ENCODE measurements around the gene SPAG7.

Gene SPAG7

DNA sequence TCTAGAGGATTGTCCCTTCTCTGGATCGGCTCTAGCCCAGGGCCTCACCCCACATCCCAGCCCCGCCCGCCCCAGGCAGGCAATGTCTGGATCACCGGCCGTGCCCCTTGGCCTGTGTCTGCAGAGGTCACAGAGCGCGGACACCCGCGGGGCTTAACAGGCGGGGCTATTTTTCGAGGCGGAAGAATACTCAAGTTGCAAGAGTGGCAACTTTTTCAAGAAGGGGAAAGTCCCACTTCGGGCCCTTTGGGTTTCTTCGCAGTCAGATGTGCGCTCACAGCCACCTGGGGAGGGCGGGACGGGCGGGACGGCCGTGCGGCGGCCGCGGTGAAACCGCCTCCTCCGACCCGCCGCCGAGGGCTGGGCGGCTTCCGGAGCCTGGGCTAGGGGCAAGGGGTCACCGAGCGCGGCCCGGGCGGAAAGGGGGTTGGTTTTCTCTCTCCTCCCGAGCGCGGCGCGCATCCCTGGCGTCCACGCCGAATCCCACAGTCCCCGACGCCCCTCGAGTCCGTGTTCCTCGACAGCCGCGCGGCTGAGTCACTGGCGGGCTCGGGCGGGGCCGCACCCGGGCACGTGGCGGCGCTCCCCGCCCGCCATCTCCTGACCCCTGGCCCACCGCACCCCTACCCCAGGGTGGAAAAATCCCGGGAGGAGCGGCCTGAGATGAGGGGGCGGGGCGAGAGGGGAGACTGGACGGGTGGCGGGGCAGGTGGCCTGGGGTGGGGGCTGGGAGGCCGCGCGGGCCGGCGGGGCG, 18.1 kb downstream of the SPAG7 start:
- peak; percentile 73 for DNase-seq

DNA sequence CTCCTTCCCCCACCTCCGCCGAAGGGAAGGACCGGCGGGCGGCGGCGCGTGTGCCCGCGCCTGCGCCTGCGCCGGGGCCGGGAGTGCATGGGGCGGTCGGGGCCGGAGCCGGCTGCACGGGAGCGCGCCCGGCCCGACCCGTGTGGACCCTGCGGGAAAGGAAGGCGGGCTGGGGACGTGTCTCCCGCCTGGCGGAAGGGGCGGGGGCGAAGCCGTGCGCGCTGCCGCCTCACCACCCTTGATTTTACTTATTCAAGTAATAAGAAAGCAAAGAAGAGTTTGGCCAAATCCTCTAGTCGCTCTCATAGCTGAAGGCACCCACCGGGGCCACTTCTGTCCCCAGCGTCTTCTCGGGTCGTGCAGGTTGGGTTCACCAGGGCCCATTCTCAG, 18.7 kb downstream of the SPAG7 start:
- peak; percentile 84 for DNase-seq

- peak; percentile 91 for DNase-seq
These were observed 19.3 kb downstream of the SPAG7 start, which contains the start of gene PFN1 for GRCh38 chr17:4948166-4948930. Gene PFN1, minus strand, starts transcription at chr17:4948530. Its CDS starts 136 bp downstream, at chr17:4948394.

- peak; percentile 61 for DNase-seq
These were observed 20.0 kb downstream of the SPAG7 start for GRCh38 chr17:4947411-4948165.

GRCh38 chr17:4947010-4947410, 20.6 kb downstream of the SPAG7 start:
- no peak for DNase-seq

DNA sequence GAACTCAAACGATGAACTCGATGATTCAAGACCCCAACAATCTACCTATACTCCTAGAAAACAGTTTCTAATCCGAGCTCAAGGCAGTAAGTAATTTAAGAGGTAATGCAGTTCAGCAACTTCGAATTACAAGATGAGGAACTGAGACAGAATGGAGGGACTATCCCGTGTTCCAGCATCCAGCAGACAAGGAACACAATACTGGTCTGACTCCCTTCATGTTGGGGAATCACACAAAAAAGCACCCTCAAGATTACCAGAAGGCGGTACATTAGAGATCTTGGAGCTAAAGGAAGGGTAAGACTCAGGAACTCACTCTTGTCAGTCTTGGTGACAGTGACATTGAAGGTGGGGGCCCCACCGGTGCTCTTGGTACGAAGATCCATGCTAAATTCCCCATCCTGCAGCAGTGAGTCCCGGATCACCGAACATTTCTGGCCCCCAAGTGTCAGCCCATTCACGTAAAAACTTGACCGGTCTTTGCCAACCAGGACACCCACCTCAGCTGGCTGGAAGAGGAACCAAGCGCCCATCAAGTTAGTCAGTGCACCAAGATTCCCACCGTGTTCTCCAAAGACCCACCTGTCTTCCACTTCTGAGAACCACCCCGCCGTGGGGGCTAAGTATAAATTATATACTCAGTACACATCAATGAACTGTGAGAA, 21.2 kb downstream of the SPAG7 start:
- DNase-seq = peak; percentile 16

DNA sequence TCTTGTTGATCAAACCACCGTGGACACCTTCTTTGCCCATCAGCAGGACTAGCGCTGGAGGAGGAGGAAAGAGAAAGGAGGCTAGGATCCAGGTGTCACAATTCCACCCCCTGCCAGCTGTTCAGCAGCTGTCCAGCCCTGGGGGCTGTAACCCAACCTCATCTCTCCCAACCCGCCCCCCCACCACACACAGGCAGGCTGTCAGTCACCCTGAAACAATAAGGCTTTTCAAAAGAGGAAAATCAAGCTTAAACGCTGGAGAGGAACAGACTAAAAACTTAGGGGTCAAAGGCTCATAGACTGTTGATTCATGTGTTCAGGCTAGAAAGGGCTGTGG, 21.7 kb downstream of the SPAG7 start:
- no peak for DNase-seq

GRCh38 chr17:4945176-4945943, 22.3 kb downstream of the SPAG7 start:
- peak; percentile 87 for DNase-seq

GRCh38 chr17:4944554-4945175, 23.0 kb downstream of the SPAG7 start:
- DNase-seq = peak; percentile 23

GRCh38 chr17:4944163-4944553, 23.5 kb downstream of the SPAG7 start:
- peak; percentile 76 for DNase-seq

- no peak for DNase-seq
These were observed 24.7 kb downstream of the SPAG7 start for GRCh38 chr17:4942760-4943508.

DNA sequence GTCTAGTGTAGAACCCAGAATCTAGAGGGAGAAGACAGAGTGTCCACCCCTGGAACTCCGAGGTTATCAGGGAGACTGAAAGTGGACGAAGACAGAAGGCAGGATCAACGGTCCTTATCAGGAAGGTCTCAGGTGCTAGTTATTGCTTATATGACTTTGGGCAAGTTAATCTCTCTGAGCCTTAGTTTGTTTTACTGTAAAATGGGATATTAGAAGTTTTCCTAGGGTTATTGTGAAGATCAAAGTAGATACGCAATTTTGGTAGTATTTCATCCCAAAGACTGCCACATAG, 26.4 kb downstream of the SPAG7 start:
- peak; percentile 23 for DNase-seq

DNA sequence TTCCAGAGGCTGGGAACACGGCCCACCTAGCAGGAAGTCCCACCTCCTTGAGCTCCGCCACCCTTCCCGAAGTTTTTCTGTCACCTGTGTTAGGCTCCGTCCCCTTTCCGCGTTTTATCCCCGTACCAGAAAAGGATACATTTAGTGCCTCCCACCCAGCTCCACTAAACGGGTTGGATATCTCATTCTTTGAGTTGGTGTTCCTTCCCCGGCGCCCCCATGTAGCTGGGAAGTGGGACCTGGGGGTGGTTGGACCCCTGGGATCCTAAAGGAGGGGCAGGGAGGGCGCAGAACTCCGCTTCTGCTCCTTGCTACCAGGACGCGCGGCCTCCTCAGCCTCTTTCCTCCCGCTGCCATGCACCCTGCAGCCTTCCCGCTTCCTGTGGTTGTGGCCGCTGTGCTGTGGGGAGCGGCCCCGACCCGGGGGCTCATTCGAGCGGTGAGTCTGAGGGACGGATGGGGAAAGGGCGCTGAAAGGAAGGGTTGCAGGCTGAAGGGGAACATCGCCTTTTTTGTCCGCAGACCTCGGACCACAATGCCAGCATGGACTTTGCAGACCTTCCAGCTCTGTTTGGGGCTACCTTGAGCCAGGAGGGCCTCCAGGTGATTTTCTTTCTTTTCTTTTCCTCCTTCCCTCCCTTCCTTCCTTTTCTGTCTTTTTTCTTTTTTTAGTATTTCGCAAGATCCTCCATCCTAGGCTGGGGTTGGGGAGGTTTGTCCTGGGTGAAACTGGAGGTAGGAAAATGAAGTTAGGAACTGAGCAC, 26.9 kb downstream of the SPAG7 start:
- DNase-seq = no peak

DNA sequence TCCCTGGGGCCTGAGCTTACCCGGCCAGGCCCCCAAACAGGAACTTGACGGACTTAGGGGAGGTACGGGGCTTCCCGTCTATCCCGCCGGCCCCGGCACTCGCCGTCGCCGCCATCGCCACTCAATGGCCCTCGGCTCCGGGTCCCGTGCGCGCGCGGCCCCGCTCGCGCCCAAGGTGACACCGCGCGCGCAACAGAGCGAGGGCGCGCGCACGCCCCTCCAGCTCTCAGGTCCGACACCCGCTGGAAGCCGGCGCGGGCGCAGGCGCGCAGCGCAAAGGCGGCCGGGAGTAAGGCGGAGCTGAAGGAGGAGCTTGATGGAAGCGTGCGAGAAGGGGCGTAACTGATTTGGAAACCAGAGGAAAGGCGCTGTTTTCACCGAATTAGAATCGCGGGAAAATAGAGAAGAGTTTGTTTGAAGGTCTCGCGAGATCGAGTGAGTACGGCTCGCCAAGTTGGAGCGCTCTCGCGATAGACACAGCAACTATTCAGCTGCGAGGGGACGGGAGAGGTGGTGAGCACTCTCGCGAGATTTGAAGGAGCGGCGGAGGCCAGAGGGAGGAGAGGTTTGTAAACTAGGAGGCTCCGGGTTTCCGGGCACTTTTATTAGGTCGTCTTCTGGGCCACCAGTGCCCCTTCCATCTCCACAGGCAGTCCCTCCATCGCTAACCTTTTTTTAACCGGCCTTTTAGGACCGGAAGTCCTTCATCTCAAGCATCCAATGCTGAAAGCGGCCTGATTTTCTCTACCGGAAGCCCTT, 27.6 kb downstream of the SPAG7 start, which contains the start of the genes RNF167 and SLC25A11:
TSS of gene RNF167 (plus strand) at position 473 of the 759 bp plus-strand sequence. CDS start 642 bp downstream, outside the sequence.
TSS of gene SLC25A11 (minus strand) at position 251 of the 759 bp plus-strand sequence. CDS start at position 115, 136 bp downstream.
- peak; percentile 100 for DNase-seq

DNA sequence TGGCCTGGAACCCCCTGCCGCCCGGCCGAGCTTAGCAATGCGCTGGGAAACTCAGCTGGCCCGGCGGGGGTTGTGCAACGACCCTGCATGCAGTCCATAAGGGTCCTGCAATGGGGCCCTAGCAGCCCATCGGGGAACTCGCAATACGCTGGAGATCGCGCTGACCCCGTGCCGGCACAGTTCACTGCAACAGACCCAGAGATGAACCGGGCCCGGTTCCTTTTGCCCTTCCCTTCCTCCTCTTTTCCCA, 28.1 kb downstream of the SPAG7 start:
- no peak for DNase-seq

- peak; percentile 35 for DNase-seq
These were observed 28.7 kb downstream of the SPAG7 start for GRCh38 chr17:4938688-4939545.

- DNase-seq = no peak
These were observed 29.5 kb downstream of the SPAG7 start for GRCh38 chr17:4938069-4938491.

GRCh38 chr17:4937553-4937952, 30.1 kb downstream of the SPAG7 start:
- DNase-seq = no peak

- DNase-seq = no peak
These were observed 31.2 kb downstream of the SPAG7 start for GRCh38 chr17:4936436-4936835.

Data from hematopoietic multipotent progenitor cell treated with erythropoietin and hydrocortisone succinate and interleukin-3 and kit ligand, for 8 days (in vitro differentiated cells).